ENCODE data around the gene RPS6KA3.

DNA sequence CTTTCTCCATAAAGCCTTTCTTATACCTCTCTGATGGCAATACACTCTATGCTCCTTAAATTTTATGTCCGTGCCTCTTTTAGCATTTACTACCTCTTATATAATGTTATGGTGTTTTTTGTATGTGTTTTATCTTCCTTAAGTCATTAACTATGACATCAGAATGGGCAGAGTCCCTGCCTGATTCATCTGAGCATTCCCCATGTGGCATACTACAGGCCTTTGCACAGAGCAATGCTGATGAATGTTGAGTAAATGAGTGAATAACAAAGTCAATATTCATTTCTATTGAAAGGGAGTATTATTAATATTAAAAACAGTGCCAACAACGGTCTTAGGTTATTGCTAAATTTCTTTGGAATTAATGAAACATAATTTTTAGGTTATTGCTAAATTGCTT is 18.8 kb upstream of the RPS6KA3 start:
- TF ChIP-seq, protein P1, sequence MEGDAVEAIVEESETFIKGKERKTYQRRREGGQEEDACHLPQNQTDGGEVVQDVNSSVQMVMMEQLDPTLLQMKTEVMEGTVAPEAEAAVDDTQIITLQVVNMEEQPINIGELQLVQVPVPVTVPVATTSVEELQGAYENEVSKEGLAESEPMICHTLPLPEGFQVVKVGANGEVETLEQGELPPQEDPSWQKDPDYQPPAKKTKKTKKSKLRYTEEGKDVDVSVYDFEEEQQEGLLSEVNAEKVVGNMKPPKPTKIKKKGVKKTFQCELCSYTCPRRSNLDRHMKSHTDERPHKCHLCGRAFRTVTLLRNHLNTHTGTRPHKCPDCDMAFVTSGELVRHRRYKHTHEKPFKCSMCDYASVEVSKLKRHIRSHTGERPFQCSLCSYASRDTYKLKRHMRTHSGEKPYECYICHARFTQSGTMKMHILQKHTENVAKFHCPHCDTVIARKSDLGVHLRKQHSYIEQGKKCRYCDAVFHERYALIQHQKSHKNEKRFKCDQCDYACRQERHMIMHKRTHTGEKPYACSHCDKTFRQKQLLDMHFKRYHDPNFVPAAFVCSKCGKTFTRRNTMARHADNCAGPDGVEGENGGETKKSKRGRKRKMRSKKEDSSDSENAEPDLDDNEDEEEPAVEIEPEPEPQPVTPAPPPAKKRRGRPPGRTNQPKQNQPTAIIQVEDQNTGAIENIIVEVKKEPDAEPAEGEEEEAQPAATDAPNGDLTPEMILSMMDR (IDR thresholded peaks at IDR 0.05) = no peak
- TF ChIP-seq POLR2A (IDR thresholded peaks at IDR 0.05) = no peak
